Keratinocyte (primary cell): ENCODE measurements around the gene ANTXR2. TPM values are rescaled to one million over a fixed set of nuclear protein-coding genes. Genes with fewer than 3 reads are reported as not detected.

Source experiments
- DNase-seq: peaks from one replicate; pipeline ENCODE4 v3.0.0-alpha.2; 2011; ENCODE audit warnings: low read depth, missing footprints, low spot score
- FAIRE-seq: peaks from 2 replicates; lab custom pipeline; 2011; peaks lifted over from hg19 to GRCh38; lab: Jason Lieb, UNC
- H2AFZ ChIP-seq: 2 replicates; pipeline ENCODE4 v1.6.0; 2012; ENCODE audit warnings: low read length, control low read depth, inconsistent platforms; ENCODE audit not compliant: control insufficient read depth
- H3K27ac ChIP-seq: 2 replicates; pipeline ENCODE4 v1.5.1; 2011; ENCODE audit warnings: low read length; ENCODE audit not compliant: control insufficient read depth, insufficient read depth
- H3K27me3 ChIP-seq: 3 replicates; pipeline ENCODE4 v1.6.0; 2011; ENCODE audit warnings: low read length; ENCODE audit not compliant: control insufficient read depth, insufficient read depth; ENCODE audit errors: extremely low read depth
- H3K36me3 ChIP-seq, 2 experiments: 2 replicates in 1 of 2; 3 replicates in 1 of 2; pipeline ENCODE4 v1.5.1; 2011; ENCODE audit warnings: low read length in 2 of 2, mild to moderate bottlenecking in 1 of 2; ENCODE audit not compliant: control insufficient read depth in 2 of 2, insufficient read depth in 2 of 2; ENCODE audit errors: extremely low read depth in 1 of 2
- H3K4me1 ChIP-seq: 3 replicates; pipeline ENCODE4 v1.5.1; 2011; ENCODE audit warnings: low read length; ENCODE audit not compliant: control insufficient read depth, insufficient read depth; ENCODE audit errors: extremely low read depth
- H3K4me2 ChIP-seq: 3 replicates; pipeline ENCODE4 v1.6.0; 2011; ENCODE audit warnings: low read depth, low read length; ENCODE audit not compliant: control insufficient read depth, insufficient read depth; ENCODE audit errors: extremely low read depth
- H3K4me3 ChIP-seq, 3 experiments: fragments of 200-600 bp in 1 of 3; sonication (generic) in 1 of 3; 2 replicates in 2 of 3; 3 replicates in 1 of 3; pipeline ENCODE4 v1.5.1; 2011 to 2016; ENCODE audit warnings: low read length in 3 of 3, mild to moderate bottlenecking in 3 of 3, control low read depth in 2 of 3, inconsistent platforms in 1 of 3, low read depth in 1 of 3, mixed read lengths in 1 of 3, mixed run types in 1 of 3, moderate library complexity in 1 of 3; ENCODE audit not compliant: control insufficient read depth in 2 of 3, insufficient read depth in 2 of 3; ENCODE audit errors: extremely low read depth in 1 of 3
- H3K79me2 ChIP-seq: 2 replicates; pipeline ENCODE4 v1.6.0; 2012; ENCODE audit warnings: low read length; ENCODE audit not compliant: control insufficient read depth, insufficient read depth
- H3K9ac ChIP-seq: 3 replicates; pipeline ENCODE4 v1.6.0; 2011; ENCODE audit warnings: low read length; ENCODE audit not compliant: control insufficient read depth, insufficient read depth; ENCODE audit errors: extremely low read depth
- H3K9me1 ChIP-seq: 3 replicates; pipeline ENCODE4 v1.6.0; 2011; ENCODE audit warnings: low read length; ENCODE audit not compliant: control insufficient read depth, insufficient read depth; ENCODE audit errors: extremely low read depth
- H3K9me3 ChIP-seq: 2 replicates; pipeline ENCODE4 v1.5.1; 2012; ENCODE audit warnings: low read depth, low read length; ENCODE audit not compliant: control insufficient read depth
- H4K20me1 ChIP-seq: 3 replicates; pipeline ENCODE4 v1.6.0; 2011; ENCODE audit warnings: low read length; ENCODE audit not compliant: control insufficient read depth, insufficient read depth; ENCODE audit errors: extremely low read depth
- EZH2 ChIP-seq: IDR thresholded peaks from one replicate; pipeline ENCODE4 v1.6.1; 2012; ENCODE audit warnings: inconsistent platforms, mild to moderate bottlenecking, low read length, moderate library complexity
- dilution Hi-C: fragments of 300-500 bp; cut with MboI; formaldehyde crosslinking; loops from one replicate; pipeline ENCODE4 v1.7.0; 2020; ENCODE audit warnings: low sequenced_read_pairs; ENCODE audit not compliant: extremely low pct_ligation_motif_present
- polyA plus RNA-seq, 5 experiments: library from polyadenylated mRNA; depleted of rRNA in 3 of 5; stranded (reverse) in 3 of 5; stranded (forward) in 1 of 5; unstranded in 1 of 5; fragments of >200 nt; gene quantifications; 1 replicate in 1 of 5; 2 replicates in 3 of 5; 3 replicates in 1 of 5; pipeline versions ENCODE4 v1.2.1 to v1.2.3, GENCODE V29; 2011 to 2012; ENCODE audit warnings: missing spikeins in 2 of 5, low read depth in 1 of 5, low replicate concordance in 1 of 5
- TF ChIP-seq, protein P1 (sequence below), 3 experiments: IDR thresholded peaks in 1 of 3; conservative IDR thresholded peaks in 1 of 3; optimal IDR thresholded peaks in 1 of 3; 2 replicates in 2 of 3; 3 replicates in 1 of 3; pipeline versions ENCODE3 to v1.5.1; 2011; ENCODE audit warnings: low read length in 3 of 3, mild to moderate bottlenecking in 3 of 3, moderate library complexity in 2 of 3, control low read depth in 1 of 3, inconsistent platforms in 1 of 3; ENCODE audit not compliant: insufficient read depth in 2 of 3; ENCODE audit errors: extremely low read depth in 1 of 3

The ANTXR2 gene
- polyA plus RNA-seq, 1 donor (not counting 4 experiments of a cell fraction or from before 2014, with no cell fraction given) = 89.1 TPM

DNA sequence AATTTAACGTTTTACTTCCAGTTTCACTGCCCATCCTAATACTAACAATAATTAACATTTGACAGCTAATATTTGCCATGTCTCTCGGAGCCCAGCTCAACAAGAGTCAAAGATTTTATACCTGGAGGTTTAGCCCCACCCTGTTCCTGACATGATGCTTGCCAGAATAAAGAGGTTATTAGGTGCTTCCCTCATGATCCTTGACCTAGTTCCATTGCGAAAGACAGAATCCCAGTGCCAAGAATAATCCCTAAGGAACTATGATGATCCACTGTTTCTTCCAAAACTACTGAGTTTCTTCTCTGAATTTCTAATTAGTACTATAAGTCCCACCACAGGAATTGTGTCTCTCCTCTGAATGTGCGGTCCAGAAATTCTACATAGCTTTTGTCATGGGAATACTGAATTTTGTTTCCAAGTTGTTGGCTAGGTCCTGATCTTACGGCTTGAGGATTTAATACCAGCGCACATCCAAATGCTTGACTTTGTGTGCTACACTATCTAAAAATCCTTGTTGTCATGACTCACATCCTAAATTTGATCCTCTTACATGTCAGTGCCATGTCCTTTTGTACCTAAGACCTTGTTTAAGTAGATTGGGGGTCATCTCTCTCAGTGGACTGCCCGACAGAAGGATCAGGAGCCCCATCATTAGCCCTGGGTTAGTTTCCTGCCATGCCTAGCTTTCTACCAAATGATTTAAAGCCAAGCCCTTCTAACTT is 23.1 kb downstream of the ANTXR2 start:
- TF ChIP-seq EZH2 = no peak
- TF ChIP-seq, protein P1, sequence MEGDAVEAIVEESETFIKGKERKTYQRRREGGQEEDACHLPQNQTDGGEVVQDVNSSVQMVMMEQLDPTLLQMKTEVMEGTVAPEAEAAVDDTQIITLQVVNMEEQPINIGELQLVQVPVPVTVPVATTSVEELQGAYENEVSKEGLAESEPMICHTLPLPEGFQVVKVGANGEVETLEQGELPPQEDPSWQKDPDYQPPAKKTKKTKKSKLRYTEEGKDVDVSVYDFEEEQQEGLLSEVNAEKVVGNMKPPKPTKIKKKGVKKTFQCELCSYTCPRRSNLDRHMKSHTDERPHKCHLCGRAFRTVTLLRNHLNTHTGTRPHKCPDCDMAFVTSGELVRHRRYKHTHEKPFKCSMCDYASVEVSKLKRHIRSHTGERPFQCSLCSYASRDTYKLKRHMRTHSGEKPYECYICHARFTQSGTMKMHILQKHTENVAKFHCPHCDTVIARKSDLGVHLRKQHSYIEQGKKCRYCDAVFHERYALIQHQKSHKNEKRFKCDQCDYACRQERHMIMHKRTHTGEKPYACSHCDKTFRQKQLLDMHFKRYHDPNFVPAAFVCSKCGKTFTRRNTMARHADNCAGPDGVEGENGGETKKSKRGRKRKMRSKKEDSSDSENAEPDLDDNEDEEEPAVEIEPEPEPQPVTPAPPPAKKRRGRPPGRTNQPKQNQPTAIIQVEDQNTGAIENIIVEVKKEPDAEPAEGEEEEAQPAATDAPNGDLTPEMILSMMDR (optimal IDR thresholded peaks at IDR 0.05 in 1 of 3, IDR thresholded peaks at IDR 0.05 in 1 of 3, conservative IDR thresholded peaks at IDR 0.05 in 1 of 3; ENCODE audit: extremely low read depth in 1 of 3, insufficient read depth in 2 of 3, low read length in 3 of 3) = no peak
- Histone ChIP-seq H3K9ac (no peak overlapping the region), H3K27me3 (no peaks in the 10 kb centered on the region), H3K4me1 (no peaks in the 10 kb centered on the region), H3K27ac (no peak overlapping the region), H4K20me1 (peaks cover 2% of the 10 kb centered on the region), H3K9me1 (no peaks in the 10 kb centered on the region), H3K36me3 (peaks cover 8 to 19% of the 10 kb centered on the region in 2 experiments), H3K79me2 (peaks cover 53% of the 10 kb centered on the region), H3K4me2 (no peak overlapping the region), H2AFZ (no peak overlapping the region), H3K4me3 (no peak overlapping the region), H3K9me3 (no peaks in the 10 kb centered on the region)
- no peak for DNase-seq
- dilution Hi-C loops = no loop called here
- FAIRE-seq = no peak

DNA sequence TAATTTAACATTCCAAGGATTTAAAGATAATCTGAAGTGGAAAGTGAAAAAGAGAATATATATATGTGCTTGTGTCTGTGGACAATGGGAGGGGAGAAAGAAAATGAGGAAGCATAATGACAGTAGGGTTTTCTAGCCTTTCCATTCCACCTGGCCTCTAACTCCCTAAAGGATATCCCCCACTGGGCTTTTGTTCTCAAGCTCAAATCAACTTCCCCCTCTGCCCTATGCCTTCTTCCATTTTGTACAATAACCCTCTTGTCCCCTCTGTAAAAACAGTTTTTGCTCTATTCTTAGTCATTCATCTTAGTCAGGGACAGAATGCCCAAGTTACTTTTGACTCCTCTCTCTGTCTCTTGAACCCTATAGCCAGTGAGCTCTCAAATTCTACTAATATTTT is 23.6 kb downstream of the ANTXR2 start:
- FAIRE-seq = peak; percentile 39
- Histone ChIP-seq H3K4me2 (no peak overlapping the region), H3K9me1 (no peaks in the 10 kb centered on the region), H3K27ac (no peak overlapping the region), H3K79me2 (peaks cover 51% of the 10 kb centered on the region), H3K36me3 (peaks cover 8 to 18% of the 10 kb centered on the region in 2 experiments), H3K9me3 (no peaks in the 10 kb centered on the region), H3K4me1 (no peaks in the 10 kb centered on the region), H2AFZ (no peak overlapping the region), H3K4me3 (no peak overlapping the region), H3K27me3 (no peaks in the 10 kb centered on the region), H4K20me1 (peaks cover 2% of the 10 kb centered on the region), H3K9ac (no peak overlapping the region)
- DNase-seq = no peak
- dilution Hi-C loops = no loop called here
- TF ChIP-seq, protein P1 (optimal IDR thresholded peaks at IDR 0.05 in 1 of 3, IDR thresholded peaks at IDR 0.05 in 1 of 3, conservative IDR thresholded peaks at IDR 0.05 in 1 of 3; ENCODE audit: extremely low read depth in 1 of 3, insufficient read depth in 2 of 3, low read length in 3 of 3) = no peak
- TF ChIP-seq EZH2 = no peak
